ENCODE results near the gene OR13C3.

DNA sequence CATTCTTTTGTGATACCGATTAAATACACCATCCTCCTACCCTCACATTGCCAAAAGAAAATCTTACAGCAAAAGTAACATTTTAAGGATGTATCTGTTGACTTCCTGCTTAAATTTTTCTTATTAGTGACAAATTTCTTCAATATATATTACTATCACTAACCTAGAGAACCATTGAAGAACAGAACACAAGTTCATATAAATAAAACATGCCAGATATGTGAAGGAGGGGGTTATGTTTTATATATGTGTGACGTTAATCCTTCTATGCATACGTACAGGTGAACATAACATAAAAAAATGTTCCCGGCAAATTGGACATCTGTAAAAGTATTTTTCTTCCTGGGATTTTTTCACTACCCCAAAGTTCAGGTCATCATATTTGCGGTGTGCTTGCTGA lies 32.7 kb downstream of the OR13C3 start, which contains the start of gene OR13F1:
- no peak for TF ChIP-seq POLR2AphosphoS5 (IDR thresholded peaks at IDR 0.05; ENCODE audit: low read depth, low read length)
- no peak for TF ChIP-seq TAF1 (IDR thresholded peaks at IDR 0.05; ENCODE audit: borderline replicate concordance, insufficient read depth, low read length)

Data from PFSK-1 (cell line).